ENCODE data around the gene WDR91.
A peak's percentile ranks its signal among the peaks of the same experiment; 100 is the strongest.

Gene WDR91

GRCh38 chr7:135211179-135211945 is at the start of gene WDR91:
Gene WDR91 (minus strand): TSS chr7:135211526. CDS start chr7:135211502, 24 bp downstream.
- DNase-seq (ENCODE audit: low read depth in 2 of 2): peak; percentile 72 to 76

GRCh38 chr7:135260470-135260869 is 49.1 kb upstream of the WDR91 start:
- no peak for DNase-seq (ENCODE audit: low read depth in 2 of 2)

- DNase-seq (ENCODE audit: low read depth in 2 of 2): no peak
Observed at GRCh38 chr7:135259702-135260101, 48.4 kb upstream of the WDR91 start.

GRCh38 chr7:135258585-135258984 is 47.3 kb upstream of the WDR91 start:
- DNase-seq (ENCODE audit: low read depth in 2 of 2): no peak

GRCh38 chr7:135257790-135258189 is 46.5 kb upstream of the WDR91 start:
- no peak for DNase-seq (ENCODE audit: low read depth in 2 of 2)

- DNase-seq (ENCODE audit: low read depth in 2 of 2): peak; percentile 13 to 16
Observed at GRCh38 chr7:135253851-135254771, 42.8 kb upstream of the WDR91 start.

- no peak for DNase-seq (ENCODE audit: low read depth in 2 of 2)
Observed at GRCh38 chr7:135251496-135252391, 40.4 kb upstream of the WDR91 start.

- DNase-seq (ENCODE audit: low read depth in 2 of 2): no peak
Observed at GRCh38 chr7:135248546-135248945, 37.2 kb upstream of the WDR91 start.

GRCh38 chr7:135247746-135248471 is 36.6 kb upstream of the WDR91 start:
- DNase-seq (ENCODE audit: low read depth in 2 of 2): no peak

- no peak for DNase-seq (ENCODE audit: low read depth in 2 of 2)
Observed at GRCh38 chr7:135246191-135246825, 35.0 kb upstream of the WDR91 start.

- DNase-seq (ENCODE audit: low read depth in 2 of 2): no peak
Observed at GRCh38 chr7:135245226-135246190, 34.2 kb upstream of the WDR91 start.

- no peak for DNase-seq (ENCODE audit: low read depth in 2 of 2)
Observed at GRCh38 chr7:135242096-135242684, 30.9 kb upstream of the WDR91 start.

- no peak for DNase-seq (ENCODE audit: low read depth in 2 of 2)
Observed at GRCh38 chr7:135240441-135240840, 29.1 kb upstream of the WDR91 start.

GRCh38 chr7:135239263-135239662 is 27.9 kb upstream of the WDR91 start:
- DNase-seq (ENCODE audit: low read depth in 2 of 2): no peak

GRCh38 chr7:135238112-135238744 is 26.9 kb upstream of the WDR91 start:
- no peak for DNase-seq (ENCODE audit: low read depth in 2 of 2)

- DNase-seq (ENCODE audit: low read depth in 2 of 2): no peak
Observed at GRCh38 chr7:135236727-135237126, 25.4 kb upstream of the WDR91 start.

- no peak for DNase-seq (ENCODE audit: low read depth in 2 of 2)
Observed at GRCh38 chr7:135235841-135236240, 24.5 kb upstream of the WDR91 start.

GRCh38 chr7:135234727-135235126 is 23.4 kb upstream of the WDR91 start:
- DNase-seq (ENCODE audit: low read depth in 2 of 2): no peak

All from fibroblast of skin of left quadriceps (primary cell).